NCI-H2107 treated with DMSO at 0.1 percent for 48 hours (cell line): ENCODE measurements around the gene P2RX3.
"Not testable (repeated sequence)": the region's sequence is repeated elsewhere in the genome, so short reads cannot be mapped to it uniquely, and the experiment has no call there.

Source experiments
- DNase-seq: peaks from one replicate; lab custom pipeline; 2025; ENCODE audit not compliant: unreplicated experiment; lab: John Stamatoyannopoulos, UW

The P2RX3 gene

GRCh38 chr11:57348052-57348451 lies 9.9 kb downstream of the P2RX3 start:
- DNase-seq, result no peak

GRCh38 chr11:57348636-57349313 lies 10.6 kb downstream of the P2RX3 start:
- no peak for DNase-seq

DNA sequence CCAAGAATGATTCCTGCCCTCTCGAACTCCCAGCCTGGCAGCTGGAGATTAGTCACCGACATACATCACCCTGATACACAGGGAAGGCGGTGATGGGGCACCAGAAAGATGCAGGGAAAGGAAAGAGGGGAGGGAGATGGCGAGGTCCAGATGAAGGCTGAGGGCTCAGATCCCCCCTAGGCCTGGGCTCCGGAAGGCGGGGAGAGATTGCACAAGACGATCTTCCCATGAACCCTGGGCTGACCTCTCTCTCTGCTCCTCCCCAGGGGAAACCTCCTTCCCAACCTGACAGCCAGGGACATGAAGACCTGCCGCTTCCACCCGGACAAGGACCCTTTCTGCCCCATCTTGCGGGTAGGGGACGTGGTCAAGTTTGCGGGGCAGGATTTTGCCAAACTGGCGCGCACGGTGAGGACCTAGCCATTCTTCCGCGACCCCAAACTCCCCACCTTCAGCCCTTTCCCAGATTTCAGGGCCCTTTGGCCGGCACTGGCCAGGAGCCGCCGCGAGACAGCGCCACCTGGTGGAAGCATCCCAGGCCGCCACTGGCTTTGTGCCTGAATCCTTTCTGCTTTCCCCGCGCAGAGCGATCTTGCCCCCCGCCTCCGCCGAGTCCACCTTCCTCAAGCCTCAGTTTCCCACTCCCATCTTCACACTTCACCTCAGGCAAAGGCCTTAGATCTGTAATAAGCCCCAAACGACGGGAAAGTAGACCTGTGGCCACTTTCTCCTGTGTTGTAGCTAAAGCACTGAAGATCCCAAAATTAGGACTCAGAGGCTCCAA lies 11.5 kb downstream of the P2RX3 start:
- no peak for DNase-seq

DNA sequence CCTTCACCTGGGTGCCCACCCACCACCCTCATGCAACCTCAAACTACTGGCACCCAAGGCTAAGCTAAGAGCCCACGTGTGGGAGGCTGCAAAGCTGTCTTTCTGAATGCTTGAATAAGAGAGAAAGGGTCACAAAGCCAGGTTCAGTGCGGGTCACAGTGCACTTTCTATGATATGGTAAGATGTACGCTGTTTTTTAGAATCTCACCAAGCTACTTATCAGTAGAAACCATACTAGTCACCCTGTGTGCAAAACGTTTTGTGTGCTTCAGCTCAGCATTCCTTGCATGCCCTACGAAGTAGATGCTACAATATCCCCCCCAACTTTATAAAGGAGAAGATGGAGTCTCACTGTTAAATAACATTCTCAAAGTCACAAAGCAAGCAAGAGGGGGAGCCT lies 14.9 kb downstream of the P2RX3 start:
- DNase-seq, result no peak

DNA sequence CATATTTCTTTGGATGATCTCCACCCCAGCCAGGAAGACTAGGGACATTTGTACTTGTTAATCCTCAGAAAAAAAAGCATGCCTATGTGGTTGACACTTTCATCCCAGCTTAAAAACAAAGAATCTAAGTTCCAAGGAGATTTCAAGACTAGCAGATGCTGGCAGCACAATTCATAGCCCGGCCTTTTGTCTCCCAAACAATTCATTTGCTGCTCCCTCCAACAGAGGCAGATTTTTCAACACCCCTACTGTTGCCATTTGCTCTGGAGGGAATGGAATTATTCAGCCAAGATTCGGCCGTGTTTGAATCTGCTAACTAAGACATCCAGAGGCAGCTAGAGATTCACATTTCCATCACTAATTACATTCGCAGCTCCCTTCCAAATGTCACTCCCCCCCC lies 15.3 kb downstream of the P2RX3 start:
- DNase-seq, result no peak

- DNase-seq, result no peak
Measured at GRCh38 chr11:57353852-57354251, 15.7 kb downstream of the P2RX3 start.

DNA sequence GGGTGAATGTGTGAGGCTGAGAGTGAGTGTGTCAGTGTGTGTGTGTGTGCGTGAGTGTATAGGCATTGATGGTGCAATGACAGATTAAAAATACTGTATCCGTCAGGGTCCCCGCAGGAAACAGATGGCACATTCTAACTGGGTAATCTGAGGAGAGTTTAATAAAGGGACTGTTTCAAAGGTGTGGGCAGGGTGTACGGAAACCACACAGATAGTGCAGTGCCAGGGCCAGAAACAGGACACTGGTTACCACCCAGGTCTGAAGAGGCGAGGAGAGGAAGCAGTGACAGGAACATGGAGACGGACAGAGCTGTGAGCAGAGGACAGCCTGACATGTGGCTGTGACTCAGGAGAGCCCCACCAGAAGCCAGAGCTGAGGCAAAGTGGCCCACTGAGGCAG lies 16.5 kb downstream of the P2RX3 start:
- no peak for DNase-seq

GRCh38 chr11:57356268-57356667 lies 18.1 kb downstream of the P2RX3 start:
- no peak for DNase-seq

DNA sequence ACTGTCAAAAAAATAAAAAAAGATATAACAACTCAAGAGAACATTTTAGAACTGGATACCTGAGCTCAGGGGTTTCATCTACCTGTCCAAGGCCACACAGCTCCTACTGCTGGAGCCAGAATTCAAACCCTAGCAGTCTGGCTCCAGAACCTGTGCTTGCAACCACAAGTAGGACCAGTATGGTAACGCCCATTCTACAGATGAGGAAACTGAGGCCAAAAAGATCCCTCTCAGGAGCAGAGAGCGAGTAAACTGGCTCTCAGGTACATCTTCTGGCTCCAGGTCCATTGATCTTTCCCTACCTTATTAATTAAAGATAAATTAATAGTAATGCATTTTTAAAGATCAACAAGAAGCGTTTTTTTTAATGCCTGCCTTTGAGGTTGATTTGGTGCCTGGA lies 19.2 kb downstream of the P2RX3 start:
- no peak for DNase-seq

GRCh38 chr11:57357856-57358255 lies 19.7 kb downstream of the P2RX3 start:
- no peak for DNase-seq

- DNase-seq, result no peak
Measured at GRCh38 chr11:57358543-57358961, 20.4 kb downstream of the P2RX3 start.

DNA sequence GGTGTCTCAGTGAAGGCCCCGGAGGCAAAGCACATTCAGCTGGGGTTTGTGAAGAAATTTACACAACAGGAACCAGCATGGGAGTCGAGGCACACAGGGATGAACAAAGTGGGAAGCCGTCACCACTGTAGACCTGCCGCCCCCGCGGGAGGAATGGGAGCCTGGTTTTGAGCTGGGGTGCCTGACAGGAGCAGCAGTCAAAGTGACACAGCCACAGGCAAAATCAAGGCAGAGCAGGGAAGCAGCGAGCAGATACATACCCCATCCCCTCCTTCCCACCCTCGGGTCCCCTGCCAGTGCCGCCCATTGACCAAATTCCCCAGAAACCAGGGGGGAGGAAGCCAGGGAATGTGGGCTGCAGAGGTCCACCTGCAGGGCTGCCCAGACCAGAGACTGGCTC lies 20.8 kb downstream of the P2RX3 start:
- no peak for DNase-seq

GRCh38 chr11:57359396-57359795 lies 21.2 kb downstream of the P2RX3 start:
- DNase-seq, result no peak

DNA sequence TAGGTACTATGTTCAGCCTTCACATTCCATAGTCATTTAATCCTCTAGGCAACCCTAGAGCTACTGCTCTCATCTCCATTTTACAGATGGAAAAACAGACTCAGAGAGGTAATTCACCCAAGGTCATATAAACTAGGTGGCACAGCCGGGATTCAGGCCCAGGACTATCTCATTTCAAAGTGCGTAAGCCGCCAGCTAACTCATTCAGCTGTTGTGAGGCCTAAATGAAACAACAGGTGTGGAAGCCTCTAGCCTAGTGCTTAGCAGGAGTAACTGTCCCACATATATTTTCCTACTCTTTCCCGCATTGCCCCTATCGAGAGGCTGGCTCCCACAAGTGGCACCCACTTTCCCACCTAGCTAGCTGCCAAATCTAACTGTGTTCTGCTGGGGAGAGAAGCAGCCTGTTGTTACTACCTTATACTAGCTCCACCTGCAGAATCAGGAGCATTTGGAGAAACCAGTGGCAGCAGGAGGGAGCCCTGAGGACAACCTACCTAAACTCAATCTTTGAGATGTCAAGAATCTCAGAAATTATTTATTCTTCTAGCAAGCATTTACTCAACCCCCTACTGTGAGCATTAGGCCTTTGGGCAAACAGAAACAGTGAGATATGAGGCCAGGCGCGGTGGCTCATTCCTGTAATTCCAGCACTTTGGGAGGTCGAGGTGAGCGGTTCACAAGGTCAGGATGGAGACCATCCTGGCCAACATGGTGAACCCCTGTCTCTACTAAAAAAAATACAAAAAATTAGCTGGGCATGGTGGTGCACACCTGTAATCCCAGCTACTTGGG lies 21.9 kb downstream of the P2RX3 start:
- DNase-seq, result no peak

DNA sequence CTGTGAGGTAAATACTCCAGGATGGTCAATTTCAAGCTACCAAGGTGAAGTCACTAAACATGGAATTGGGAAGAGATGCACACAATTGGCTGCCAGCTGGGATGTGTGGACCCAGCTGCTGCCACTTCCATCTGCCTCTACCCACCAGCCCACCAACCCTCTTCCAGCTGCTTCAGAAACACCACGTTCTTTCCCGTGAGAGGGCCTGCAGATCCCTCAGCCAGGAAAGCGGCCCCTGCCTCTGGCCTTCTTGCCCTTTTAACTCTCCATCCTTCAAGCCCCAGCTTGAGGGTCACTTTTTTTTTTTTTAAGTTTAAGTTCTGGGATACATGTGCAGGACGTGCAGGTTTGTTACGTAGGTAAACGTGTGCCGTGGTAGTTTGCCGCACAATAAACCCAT lies 22.8 kb downstream of the P2RX3 start:
- no peak for DNase-seq

- not testable (repeated sequence) for DNase-seq
Measured at GRCh38 chr11:57361420-57361819, 23.3 kb downstream of the P2RX3 start.

- no peak for DNase-seq
Measured at GRCh38 chr11:57361926-57362325, 23.8 kb downstream of the P2RX3 start.

GRCh38 chr11:57363131-57364080 lies 25.3 kb downstream of the P2RX3 start:
- no peak for DNase-seq

DNA sequence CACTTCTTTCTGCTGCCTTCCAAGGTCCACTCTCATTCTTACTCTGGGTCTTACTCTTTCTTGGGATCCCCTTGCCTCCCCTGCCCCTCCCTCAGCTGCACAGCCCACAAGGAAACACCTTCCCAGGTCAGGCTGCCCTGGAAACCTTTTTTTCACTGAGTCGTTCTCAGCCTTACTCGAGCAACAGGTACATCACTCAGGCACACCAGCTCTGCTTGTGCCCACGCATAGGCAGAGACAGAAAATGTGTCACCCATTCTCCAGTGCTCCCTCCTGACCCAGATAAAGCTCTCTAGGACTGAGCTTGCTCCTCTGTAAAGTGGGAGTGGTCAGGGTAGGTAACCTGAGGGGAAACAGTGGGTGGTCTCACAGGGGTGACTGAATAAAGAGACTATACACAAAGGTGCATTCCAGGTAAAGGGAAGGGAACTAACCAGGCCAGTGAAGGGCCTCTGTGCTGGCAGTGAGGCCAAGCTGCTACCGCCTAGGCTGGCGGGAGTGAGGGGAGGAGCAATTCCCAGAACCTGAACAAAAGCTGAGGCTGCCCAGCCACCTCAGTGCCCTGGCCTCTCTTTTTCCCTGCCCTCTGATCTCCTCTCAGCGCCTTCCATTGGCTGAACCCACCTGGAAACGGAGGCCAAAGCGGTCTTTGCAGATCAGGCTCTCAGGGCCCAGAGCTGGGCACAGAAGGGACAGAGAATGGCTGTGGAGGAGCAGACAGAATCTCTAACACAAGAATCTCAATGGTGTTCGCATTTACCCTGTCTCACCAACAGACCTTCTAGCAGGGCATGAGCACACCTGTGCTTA lies 26.9 kb downstream of the P2RX3 start:
- DNase-seq, result no peak
